ENCODE results near the gene EMID1. TPM values are rescaled to one million over a fixed set of nuclear protein-coding genes. Genes with fewer than 3 reads are reported as not detected.

Gene EMID1
- total RNA-seq, 4 donors from 2014 or later, result 0.68 to 53.9 (median 1.9) TPM; not detected in 1

GRCh38 chr22:29190051-29190450, 15.6 kb upstream of the EMID1 start:
- in situ Hi-C loops (cut with MboI; ENCODE audit: low pct_ligation_motif_present in 1 of 4, low pct_unique_long_range_greater_than_20kb in 1 of 4, low sequenced_read_pairs in 3 of 4), result no loop called here
- DNase-seq, result no peak
- Histone ChIP-seq H3K4me1 (no peaks in the 10 kb centered on the region), H3K4me3 (no peak overlapping the region), H3K27me3 (no peaks in the 10 kb centered on the region), H3K9me3 (peaks cover 0 to 4% of the 10 kb centered on the region in 2 donors), H3K27ac (no peak overlapping the region), H3K36me3 (no peaks in the 10 kb centered on the region)
- TF ChIP-seq CTCF (IDR thresholded peaks at IDR 0.05), result no peak
- TF ChIP-seq POLR2AphosphoS5 (IDR thresholded peaks at IDR 0.05), result no peak
- no peak for TF ChIP-seq POLR2A (IDR thresholded peaks at IDR 0.05)
- 90% methylated on average over 8 of the region's 8 CpGs; no CpG with 5 or more reads in 1 of the 2 donors for WGBS, 2 donors (ENCODE audit: low coverage in 1 of 2)
- intact Hi-C loops (cut with DNase I; ENCODE audit: low total_unique reads), result no loop called here

GRCh38 chr22:29190918-29191317, 14.8 kb upstream of the EMID1 start:
- Histone ChIP-seq H3K27ac (no peak overlapping the region), H3K4me1 (no peaks in the 10 kb centered on the region), H3K4me3 (no peak overlapping the region), H3K9me3 (peaks cover 0 to 4% of the 10 kb centered on the region in 2 donors), H3K27me3 (no peaks in the 10 kb centered on the region), H3K36me3 (no peaks in the 10 kb centered on the region)
- WGBS, 2 donors (ENCODE audit: low coverage in 1 of 2), result 80 to 87% methylated on average over 2 to 10 of the region's 10 CpGs
- in situ Hi-C loops (cut with MboI; ENCODE audit: low pct_ligation_motif_present in 1 of 4, low pct_unique_long_range_greater_than_20kb in 1 of 4, low sequenced_read_pairs in 3 of 4) (no loop called here), intact Hi-C loops (cut with DNase I; ENCODE audit: low total_unique reads) (no loop called here)
- no peak for TF ChIP-seq CTCF (IDR thresholded peaks at IDR 0.05)
- no peak for TF ChIP-seq EP300 (IDR thresholded peaks at IDR 0.05; ENCODE audit: low read depth)
- no peak for TF ChIP-seq POLR2AphosphoS5 (IDR thresholded peaks at IDR 0.05)
- no peak for TF ChIP-seq POLR2A (IDR thresholded peaks at IDR 0.05)
- DNase-seq, result no peak

GRCh38 chr22:29193021-29193420, 12.7 kb upstream of the EMID1 start:
- Histone ChIP-seq H3K27me3 (no peaks in the 10 kb centered on the region), H3K9me3 (peaks cover 0 to 4% of the 10 kb centered on the region in 2 donors), H3K4me1 (no peaks in the 10 kb centered on the region), H3K36me3 (no peaks in the 10 kb centered on the region), H3K27ac (no peak overlapping the region), H3K4me3 (no peak overlapping the region)
- no peak for DNase-seq
- intact Hi-C loops (cut with DNase I; ENCODE audit: low total_unique reads) (no loop called here), in situ Hi-C loops (cut with MboI; ENCODE audit: low pct_ligation_motif_present in 1 of 4, low pct_unique_long_range_greater_than_20kb in 1 of 4, low sequenced_read_pairs in 3 of 4) (no loop called here)
- 85 to 90% methylated on average over 3 to 8 of the region's 8 CpGs for WGBS, 2 donors (ENCODE audit: low coverage in 1 of 2)
- TF ChIP-seq POLR2AphosphoS5 (IDR thresholded peaks at IDR 0.05), result no peak
- no peak for TF ChIP-seq CTCF (IDR thresholded peaks at IDR 0.05)
- no peak for TF ChIP-seq POLR2A (IDR thresholded peaks at IDR 0.05)
- no peak for TF ChIP-seq EP300 (IDR thresholded peaks at IDR 0.05; ENCODE audit: low read depth)

- Histone ChIP-seq H3K9me3 (peaks cover 0 to 4% of the 10 kb centered on the region in 2 donors), H3K4me3 (no peak overlapping the region), H3K27ac (no peak overlapping the region), H3K4me1 (no peaks in the 10 kb centered on the region), H3K36me3 (no peaks in the 10 kb centered on the region), H3K27me3 (no peaks in the 10 kb centered on the region)
- intact Hi-C loops (cut with DNase I; ENCODE audit: low total_unique reads), result no loop called here
- WGBS, 2 donors (ENCODE audit: low coverage in 1 of 2), result 80% methylated on average over 2 of the region's 2 CpGs; no CpG with 5 or more reads in 1 of the 2 donors
- in situ Hi-C loops (cut with MboI; ENCODE audit: low pct_ligation_motif_present in 1 of 4, low pct_unique_long_range_greater_than_20kb in 1 of 4, low sequenced_read_pairs in 3 of 4), result no loop called here
- no peak for DNase-seq
- TF ChIP-seq POLR2A (IDR thresholded peaks at IDR 0.05) (no peak), EP300 (IDR thresholded peaks at IDR 0.05; ENCODE audit: low read depth) (no peak), CTCF (IDR thresholded peaks at IDR 0.05) (no peak), POLR2AphosphoS5 (IDR thresholded peaks at IDR 0.05) (no peak)
Observed at GRCh38 chr22:29194184-29194583, 11.5 kb upstream of the EMID1 start.
